ENCODE results near the gene DNAH7. TPM values are rescaled to one million over a fixed set of nuclear protein-coding genes. Genes with fewer than 3 reads are reported as not detected.

DNAH7 gene
- total RNA-seq, 1 donor from 2014 or later: 1.2 TPM

GRCh38 chr2:196073521-196073920, 4.9 kb upstream of the DNAH7 start:
- Histone ChIP-seq H3K4me1 (ENCODE audit: insufficient read depth, low read length) (no peaks in the 10 kb centered on the region), H3K9me3 (ENCODE audit: insufficient read depth, low read depth, low read length) (no peaks in the 10 kb centered on the region), H3K79me2 (ENCODE audit: insufficient read depth, low read length) (no peaks in the 10 kb centered on the region), H3K27ac (ENCODE audit: low read depth, low read length) (no peak overlapping the region), H3K9ac (ENCODE audit: low read length) (no peak overlapping the region), H2AFZ (ENCODE audit: low read depth, low read length) (no peak overlapping the region), H3K27me3 (ENCODE audit: insufficient read depth, low read length) (no peaks in the 10 kb centered on the region), H3K4me3 (ENCODE audit: insufficient read depth, low read depth, low read length) (no peak overlapping the region), H3K4me2 (ENCODE audit: low read length) (no peak overlapping the region), H3K36me3 (ENCODE audit: insufficient read depth, low read length) (no peaks in the 10 kb centered on the region), H4K20me1 (ENCODE audit: insufficient read depth, low read length) (no peaks in the 10 kb centered on the region)
- TF ChIP-seq, protein P1, sequence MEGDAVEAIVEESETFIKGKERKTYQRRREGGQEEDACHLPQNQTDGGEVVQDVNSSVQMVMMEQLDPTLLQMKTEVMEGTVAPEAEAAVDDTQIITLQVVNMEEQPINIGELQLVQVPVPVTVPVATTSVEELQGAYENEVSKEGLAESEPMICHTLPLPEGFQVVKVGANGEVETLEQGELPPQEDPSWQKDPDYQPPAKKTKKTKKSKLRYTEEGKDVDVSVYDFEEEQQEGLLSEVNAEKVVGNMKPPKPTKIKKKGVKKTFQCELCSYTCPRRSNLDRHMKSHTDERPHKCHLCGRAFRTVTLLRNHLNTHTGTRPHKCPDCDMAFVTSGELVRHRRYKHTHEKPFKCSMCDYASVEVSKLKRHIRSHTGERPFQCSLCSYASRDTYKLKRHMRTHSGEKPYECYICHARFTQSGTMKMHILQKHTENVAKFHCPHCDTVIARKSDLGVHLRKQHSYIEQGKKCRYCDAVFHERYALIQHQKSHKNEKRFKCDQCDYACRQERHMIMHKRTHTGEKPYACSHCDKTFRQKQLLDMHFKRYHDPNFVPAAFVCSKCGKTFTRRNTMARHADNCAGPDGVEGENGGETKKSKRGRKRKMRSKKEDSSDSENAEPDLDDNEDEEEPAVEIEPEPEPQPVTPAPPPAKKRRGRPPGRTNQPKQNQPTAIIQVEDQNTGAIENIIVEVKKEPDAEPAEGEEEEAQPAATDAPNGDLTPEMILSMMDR (IDR thresholded peaks at IDR 0.05; ENCODE audit: insufficient read depth, low read depth, low read length): no peak
- no peak for TF ChIP-seq EZH2 (IDR thresholded peaks at IDR 0.05; ENCODE audit: insufficient read depth, low read length)
- Mint-ChIP-seq H3K27me3 (ENCODE audit: low read depth, unreplicated experiment) (no peaks in the 10 kb centered on the region), H3K4me3 (ENCODE audit: unreplicated experiment) (no peak overlapping the region), H3K36me3 (ENCODE audit: low read depth, unreplicated experiment) (no peaks in the 10 kb centered on the region), H3K9me3 (ENCODE audit: unreplicated experiment) (no peaks in the 10 kb centered on the region), H3K4me1 (ENCODE audit: low read depth, unreplicated experiment) (peaks cover 1% of the 10 kb centered on the region), H3K27ac (ENCODE audit: unreplicated experiment) (no peak overlapping the region)
- FAIRE-seq: no peak
- DNase-seq (ENCODE audit: low read depth): no peak

GRCh38 chr2:196067088-196067382, 1.6 kb downstream of the DNAH7 start:
- Histone ChIP-seq H3K4me3 (ENCODE audit: insufficient read depth, low read depth, low read length) (no peak overlapping the region), H3K27ac (ENCODE audit: low read depth, low read length) (no peak overlapping the region), H2AFZ (ENCODE audit: low read depth, low read length) (no peak overlapping the region), H3K4me2 (ENCODE audit: low read length) (peak overlapping the region; percentile 33), H3K4me1 (ENCODE audit: insufficient read depth, low read length) (no peaks in the 10 kb centered on the region), H3K27me3 (ENCODE audit: insufficient read depth, low read length) (no peaks in the 10 kb centered on the region), H3K36me3 (ENCODE audit: insufficient read depth, low read length) (no peaks in the 10 kb centered on the region), H3K9me3 (ENCODE audit: insufficient read depth, low read depth, low read length) (no peaks in the 10 kb centered on the region), H4K20me1 (ENCODE audit: insufficient read depth, low read length) (no peaks in the 10 kb centered on the region), H3K9ac (ENCODE audit: low read length) (no peak overlapping the region), H3K79me2 (ENCODE audit: insufficient read depth, low read length) (no peaks in the 10 kb centered on the region)
- FAIRE-seq (no peak), DNase-seq (ENCODE audit: low read depth) (no peak)
- H3K36me3 Mint-ChIP-seq (ENCODE audit: low read depth, unreplicated experiment): peaks cover 2% of the 10 kb centered on the region
- H3K9me3 Mint-ChIP-seq (ENCODE audit: unreplicated experiment): no peaks in the 10 kb centered on the region
- H3K27me3 Mint-ChIP-seq (ENCODE audit: low read depth, unreplicated experiment): no peaks in the 10 kb centered on the region
- H3K4me1 Mint-ChIP-seq (ENCODE audit: low read depth, unreplicated experiment): no peaks in the 10 kb centered on the region
- TF ChIP-seq, protein P1 (IDR thresholded peaks at IDR 0.05; ENCODE audit: insufficient read depth, low read depth, low read length): no peak
- TF ChIP-seq EZH2 (IDR thresholded peaks at IDR 0.05; ENCODE audit: insufficient read depth, low read length): no peak
- no peak overlapping the region for H3K4me3 Mint-ChIP-seq (ENCODE audit: unreplicated experiment)
- H3K27ac Mint-ChIP-seq (ENCODE audit: unreplicated experiment): no peak overlapping the region

GRCh38 chr2:196066291-196067087, 2.1 kb downstream of the DNAH7 start:
- Histone ChIP-seq H3K9ac (ENCODE audit: low read length) (no peak overlapping the region), H2AFZ (ENCODE audit: low read depth, low read length) (no peak overlapping the region), H4K20me1 (ENCODE audit: insufficient read depth, low read length) (no peaks in the 10 kb centered on the region), H3K79me2 (ENCODE audit: insufficient read depth, low read length) (no peaks in the 10 kb centered on the region), H3K9me3 (ENCODE audit: insufficient read depth, low read depth, low read length) (no peaks in the 10 kb centered on the region), H3K27me3 (ENCODE audit: insufficient read depth, low read length) (no peaks in the 10 kb centered on the region), H3K36me3 (ENCODE audit: insufficient read depth, low read length) (no peaks in the 10 kb centered on the region), H3K27ac (ENCODE audit: low read depth, low read length) (no peak overlapping the region), H3K4me1 (ENCODE audit: insufficient read depth, low read length) (no peaks in the 10 kb centered on the region), H3K4me2 (ENCODE audit: low read length) (peak overlapping the region; percentile 33), H3K4me3 (ENCODE audit: insufficient read depth, low read depth, low read length) (no peak overlapping the region)
- Mint-ChIP-seq H3K27ac (ENCODE audit: unreplicated experiment) (no peak overlapping the region), H3K4me1 (ENCODE audit: low read depth, unreplicated experiment) (no peaks in the 10 kb centered on the region), H3K9me3 (ENCODE audit: unreplicated experiment) (no peaks in the 10 kb centered on the region), H3K27me3 (ENCODE audit: low read depth, unreplicated experiment) (no peaks in the 10 kb centered on the region), H3K4me3 (ENCODE audit: unreplicated experiment) (no peak overlapping the region), H3K36me3 (ENCODE audit: low read depth, unreplicated experiment) (peaks cover 2% of the 10 kb centered on the region)
- FAIRE-seq (no peak), DNase-seq (ENCODE audit: low read depth) (peak; percentile 14)
- TF ChIP-seq, protein P1 (IDR thresholded peaks at IDR 0.05; ENCODE audit: insufficient read depth, low read depth, low read length): peak; percentile 65
- no peak for TF ChIP-seq EZH2 (IDR thresholded peaks at IDR 0.05; ENCODE audit: insufficient read depth, low read length)
